K562 (cell line): ENCODE measurements around the gene DPEP2. TPM values are rescaled to one million over a fixed set of nuclear protein-coding genes. Genes with fewer than 3 reads are reported as not detected.

Source experiments
- ATAC-seq: fragments of 200-7000 bp; cut with Tn5 transposase; 3 replicates; pipeline ENCODE4 v1.9.1; 2020; ENCODE audit warnings: moderate library complexity
- BruUV-seq: library from RNA; stranded (reverse); fragments of 400-500 nt; replicated peaks from 2 replicates; lab custom pipeline; 2021; lab: Mats Ljungman, UMichigan
- CTCF ChIA-PET: fragments of 300-600 bp; formaldehyde crosslinking; extraction: SDS; loops from one replicate; lab custom pipeline; 2021; ENCODE audit warnings: low intra/inter-chr PET ratio; lab: Yijun Ruan, JAX
- POLR2A ChIA-PET: fragments of 300-600, 350-650 bp; sonication (Branson Sonifier 250); formaldehyde crosslinking; extraction: SDS; loops from one replicate; lab custom pipeline; 2021; ENCODE audit warnings: antibody characterized with exemption, inconsistent platforms; lab: Yijun Ruan, JAX
- DNase-seq, 4 experiments: peaks; one replicate each; pipeline versions ENCODE4 v3.0.0 to v3.0.0-alpha.2; 2011 to 2018; ENCODE audit warnings: low spot score in 3 of 4, mixed read lengths in 3 of 4; ENCODE audit errors: extremely low read depth in 1 of 4
- FAIRE-seq: peaks from 2 replicates; lab custom pipeline; 2011; peaks lifted over from hg19 to GRCh38; lab: Jason Lieb, UNC
- H2AFZ ChIP-seq: 2 replicates; pipeline ENCODE4 v1.6.0; 2011; ENCODE audit warnings: low read depth, low read length, control low read depth, inconsistent platforms
- H3K27ac ChIP-seq: fragments of 200-600 bp; 3 replicates; pipeline ENCODE4 v1.8.0; 2011; ENCODE audit warnings: low read depth, mild to moderate bottlenecking, control low read depth, inconsistent platforms, low read length, moderate library complexity, mixed read lengths; ENCODE audit errors: extremely low read depth
- H3K27me3 ChIP-seq, 2 experiments: fragments of 300-600 bp in 1 of 2; 2 replicates in 1 of 2; 3 replicates in 1 of 2; pipeline versions ENCODE4 v1.6.0 to v1.8.0; 2011; ENCODE audit warnings: inconsistent platforms in 2 of 2, low read length in 2 of 2, mild to moderate bottlenecking in 1 of 2, mixed read lengths in 1 of 2, moderate library complexity in 1 of 2; ENCODE audit not compliant: control insufficient read depth in 2 of 2, insufficient read depth in 2 of 2
- H3K36me3 ChIP-seq: fragments of 300-600 bp; 3 replicates; pipeline ENCODE4 v1.8.0; 2011; ENCODE audit warnings: mild to moderate bottlenecking, low read length, inconsistent platforms; ENCODE audit not compliant: control insufficient read depth, insufficient read depth
- H3K4me1 ChIP-seq, 2 experiments: fragments of 200-600 bp in 1 of 2; replicated peaks in 1 of 2; 2 replicates in 1 of 2; 3 replicates in 1 of 2; pipeline versions ENCODE4 v1.5.1 to v1.8.0; 2011; ENCODE audit warnings: inconsistent platforms in 2 of 2, low read length in 2 of 2, mild to moderate bottlenecking in 1 of 2, mixed read lengths in 1 of 2, moderate library complexity in 1 of 2; ENCODE audit not compliant: control insufficient read depth in 2 of 2, insufficient read depth in 2 of 2
- H3K4me2 ChIP-seq: 2 replicates; pipeline ENCODE4 v1.6.1; 2011; ENCODE audit warnings: low read length, control low read depth, inconsistent platforms, mixed read lengths; ENCODE audit not compliant: insufficient read depth
- H3K4me3 ChIP-seq: fragments of 200-600 bp; sonication (generic), shearing (Covaris generic); 2 replicates; pipeline ENCODE4 v1.5.1; 2016; ENCODE audit warnings: control low read depth, inconsistent platforms
- H3K79me2 ChIP-seq: fragments of 200-600 bp; 3 replicates; pipeline ENCODE4 v1.8.0; 2011; ENCODE audit warnings: low read length, inconsistent platforms; ENCODE audit not compliant: control insufficient read depth, insufficient read depth
- H3K9ac ChIP-seq, 2 experiments: 2 replicates each; pipeline versions ENCODE4 v1.6.0 to v1.6.1; 2011; ENCODE audit warnings: low read depth in 2 of 2, low read length in 2 of 2, control low read depth in 1 of 2, inconsistent platforms in 1 of 2, mild to moderate bottlenecking in 1 of 2, mixed read lengths in 1 of 2; ENCODE audit not compliant: insufficient read depth in 1 of 2
- H3K9me1 ChIP-seq: one replicate; pipeline ENCODE4 v1.6.0; 2011; ENCODE audit warnings: inconsistent platforms, mild to moderate bottlenecking, low read length, moderate library complexity; ENCODE audit not compliant: control insufficient read depth, insufficient read depth
- H3K9me3 ChIP-seq: replicated peaks from 2 replicates; pipeline ENCODE4 v1.5.1; 2011; ENCODE audit warnings: low read depth, low read length, inconsistent platforms; ENCODE audit not compliant: control insufficient read depth, insufficient read depth
- H4K20me1 ChIP-seq: replicated peaks from 2 replicates; pipeline ENCODE4 v1.6.1; 2011; ENCODE audit warnings: low read length, inconsistent platforms, mixed read lengths; ENCODE audit not compliant: control insufficient read depth, insufficient read depth
- BCL6 ChIP-seq: fragments of 250-450 bp; sonication (Bioruptor Pico); IDR thresholded peaks from 2 replicates; pipeline ENCODE4 v1.4.0; 2020
- WGBS: fragments of 100-300 bp; shearing (Covaris generic); methylation state at CpG from one replicate; pipeline ENCODE4 v1.1.6; 2016; ENCODE audit warnings: low coverage, mixed read lengths; ENCODE audit not compliant: insufficient coverage; ENCODE audit errors: missing lambda C conversion rate; 5-methylcytosine and 5-hydroxymethylcytosine counted together
- in situ Hi-C: fragments of 300-500 bp; cut with MboI; formaldehyde crosslinking; loops from 4 replicates; pipeline ENCODE4 v1.15.0; 2018; ENCODE audit warnings: inconsistent platforms, mixed read lengths
- intact Hi-C: fragments of 100-400 bp; cut with micrococcal nuclease; formaldehyde crosslinking; loops from 2 replicates; pipeline ENCODE4 v1.14.2; 2022
- polyA plus RNA-seq, 8 experiments: library from polyadenylated mRNA; depleted of rRNA in 4 of 8; stranded (reverse) in 5 of 8; unstranded in 3 of 8; fragments of >200 nt; fragmentation: Nextera tagmentation in 2 of 8; fragmentation: Illumina TruSeq in 1 of 8; extraction: Ambion mirVana in 2 of 8; extraction: Trizol in 1 of 8; gene quantifications; 2 replicates each; pipeline versions ENCODE4 v1.2.1 to v1.2.3, GENCODE V29; 2011 to 2014; ENCODE audit warnings: inconsistent platforms in 1 of 8, missing spikeins in 1 of 8
- total RNA-seq, 7 experiments: library from RNA; depleted of rRNA in 6 of 7; stranded (reverse); fragments of >200 nt in 6 of 7; fragmentation: Illumina TruSeq in 2 of 7; extraction: Trizol in 2 of 7; gene quantifications; 2 replicates each; pipeline versions ENCODE4 v1.2.1 to v1.2.3, GENCODE V29; 2011 to 2021; ENCODE audit warnings: low replicate concordance in 1 of 7
- TF ChIP-seq, protein P1 (sequence below): sonication (generic); formaldehyde crosslinking; IDR thresholded peaks from 2 replicates; pipeline ENCODE4 v1.8.1; 2023; ENCODE audit warnings: mild to moderate bottlenecking, missing genetic modification reagents
- TF ChIP-seq, protein P2 (sequence below): IDR thresholded peaks from 2 replicates; pipeline ENCODE4 v1.6.1; 2011; ENCODE audit warnings: borderline replicate concordance, low read depth, mild to moderate bottlenecking, moderate library complexity, low read length; ENCODE audit not compliant: insufficient read depth, poor library complexity, severe bottlenecking
- TF ChIP-seq, protein P3 (sequence below): sonication (generic); formaldehyde crosslinking; IDR thresholded peaks from 2 replicates; pipeline ENCODE4 v1.8.1; 2023; ENCODE audit warnings: mild to moderate bottlenecking, missing genetic modification reagents
- TF ChIP-seq, protein P4 (sequence below), 3 experiments: IDR thresholded peaks in 2 of 3; conservative IDR thresholded peaks in 1 of 3; 2 replicates each; pipeline ENCODE4 v1.5.1; 2011 to 2012; ENCODE audit warnings: low read length in 3 of 3, mild to moderate bottlenecking in 3 of 3, control low read depth in 2 of 3, improper control_type of control experiment in 1 of 3, inconsistent platforms in 1 of 3, low read depth in 1 of 3, mixed read lengths in 1 of 3, moderate library complexity in 1 of 3; ENCODE audit not compliant: insufficient read depth in 2 of 3

Gene DPEP2
- total and polyA plus RNA-seq, 9 of the 15 experiments (the other 6 are each of a cell fraction or from before 2014, with no cell fraction given): 0.14 to 1.2 (median 0.38) TPM

DNA sequence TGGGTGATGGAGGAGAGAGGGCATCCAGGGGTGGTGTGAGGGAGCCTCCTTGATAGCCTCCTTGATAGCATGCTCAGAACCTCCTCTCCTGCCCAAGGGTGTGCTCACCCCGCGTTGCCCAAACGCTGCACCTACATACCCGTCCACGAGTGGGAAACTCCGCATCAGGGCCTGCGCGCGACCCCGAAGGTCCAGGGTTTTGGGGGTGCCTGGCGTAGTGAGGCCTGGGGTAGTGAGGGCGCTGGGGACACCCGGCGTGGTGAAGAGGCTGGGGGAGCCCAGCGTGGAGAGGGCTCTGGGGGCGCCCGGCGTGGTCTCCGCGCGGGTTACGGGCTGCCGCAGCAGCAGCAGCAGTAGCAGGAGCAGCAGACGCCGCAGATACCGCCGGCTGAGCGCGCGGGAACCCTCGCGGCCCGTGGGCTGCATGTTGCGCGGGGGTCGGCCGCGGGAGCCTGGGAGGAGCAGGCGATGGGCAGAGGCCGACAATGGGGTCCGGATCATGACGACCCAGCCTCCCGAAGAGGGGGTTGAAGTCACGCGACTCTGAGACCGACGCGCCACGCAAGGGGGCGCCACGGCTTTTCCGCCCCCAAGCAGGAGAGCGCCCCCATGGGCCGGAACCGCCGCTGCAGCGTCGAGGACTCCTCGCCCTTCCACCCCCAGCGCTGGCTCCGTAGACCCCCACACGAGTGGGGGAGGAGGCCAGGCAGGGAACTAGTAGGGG is 19.2 kb downstream of the DPEP2 start, which contains the start of gene DPEP3:
Gene DPEP3 (minus strand): TSS at position 545 of the 724 bp plus-strand sequence. CDS start 119 bp downstream, at position 426.
- H3K4me3 ChIP-seq: no peak within 1 kb of the TSS
- no peak within 1 kb of the TSS for H3K4me2 ChIP-seq
- no peak within 1 kb of the TSS for H3K27ac ChIP-seq
- H3K9me1 ChIP-seq: no peaks in the 10 kb centered on the region
- ATAC-seq (no peak), DNase-seq (no peak), FAIRE-seq (no peak)
- H3K36me3 ChIP-seq: no peaks in the 10 kb centered on the region
- in situ Hi-C loops (no loop called here), intact Hi-C loops (no loop called here)
- ChIA-PET POLR2A (no interaction called here), CTCF (interaction anchor here (0.6 kb wide), 1 partner anchor 97 kb away, joined by 3 read pairs; no protein-coding TSS in a partner anchor)
- no TSS peak for BruUV-seq
- peaks cover 9 to 31% of the 10 kb centered on the region in 2 experiments for H3K4me1 ChIP-seq
- peak within 1 kb of the TSS in 1 of 2 experiments; percentile 2; a peak in 2 of 4 replicates for H3K9ac ChIP-seq
- no peak within 1 kb of the TSS for H2AFZ ChIP-seq
- H3K9me3 ChIP-seq: no peaks in the 10 kb centered on the region
- peaks cover 0 to 4% of the 10 kb centered on the region in 2 experiments; a peak in 1 of 5 replicates for H3K27me3 ChIP-seq
- no peaks in the 10 kb centered on the region for H3K79me2 ChIP-seq
- WGBS: 93% methylated on average over 47 of the region's 62 CpGs
- no peaks in the 10 kb centered on the region for H4K20me1 ChIP-seq
- TF ChIP-seq, protein P1, sequence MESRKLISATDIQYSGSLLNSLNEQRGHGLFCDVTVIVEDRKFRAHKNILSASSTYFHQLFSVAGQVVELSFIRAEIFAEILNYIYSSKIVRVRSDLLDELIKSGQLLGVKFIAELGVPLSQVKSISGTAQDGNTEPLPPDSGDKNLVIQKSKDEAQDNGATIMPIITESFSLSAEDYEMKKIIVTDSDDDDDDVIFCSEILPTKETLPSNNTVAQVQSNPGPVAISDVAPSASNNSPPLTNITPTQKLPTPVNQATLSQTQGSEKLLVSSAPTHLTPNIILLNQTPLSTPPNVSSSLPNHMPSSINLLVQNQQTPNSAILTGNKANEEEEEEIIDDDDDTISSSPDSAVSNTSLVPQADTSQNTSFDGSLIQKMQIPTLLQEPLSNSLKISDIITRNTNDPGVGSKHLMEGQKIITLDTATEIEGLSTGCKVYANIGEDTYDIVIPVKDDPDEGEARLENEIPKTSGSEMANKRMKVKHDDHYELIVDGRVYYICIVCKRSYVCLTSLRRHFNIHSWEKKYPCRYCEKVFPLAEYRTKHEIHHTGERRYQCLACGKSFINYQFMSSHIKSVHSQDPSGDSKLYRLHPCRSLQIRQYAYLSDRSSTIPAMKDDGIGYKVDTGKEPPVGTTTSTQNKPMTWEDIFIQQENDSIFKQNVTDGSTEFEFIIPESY (CRISPR knock-in tag): peak; percentile 96
- TF ChIP-seq BCL6 (CRISPR knock-in tag): no peak
- TF ChIP-seq, protein P2, sequence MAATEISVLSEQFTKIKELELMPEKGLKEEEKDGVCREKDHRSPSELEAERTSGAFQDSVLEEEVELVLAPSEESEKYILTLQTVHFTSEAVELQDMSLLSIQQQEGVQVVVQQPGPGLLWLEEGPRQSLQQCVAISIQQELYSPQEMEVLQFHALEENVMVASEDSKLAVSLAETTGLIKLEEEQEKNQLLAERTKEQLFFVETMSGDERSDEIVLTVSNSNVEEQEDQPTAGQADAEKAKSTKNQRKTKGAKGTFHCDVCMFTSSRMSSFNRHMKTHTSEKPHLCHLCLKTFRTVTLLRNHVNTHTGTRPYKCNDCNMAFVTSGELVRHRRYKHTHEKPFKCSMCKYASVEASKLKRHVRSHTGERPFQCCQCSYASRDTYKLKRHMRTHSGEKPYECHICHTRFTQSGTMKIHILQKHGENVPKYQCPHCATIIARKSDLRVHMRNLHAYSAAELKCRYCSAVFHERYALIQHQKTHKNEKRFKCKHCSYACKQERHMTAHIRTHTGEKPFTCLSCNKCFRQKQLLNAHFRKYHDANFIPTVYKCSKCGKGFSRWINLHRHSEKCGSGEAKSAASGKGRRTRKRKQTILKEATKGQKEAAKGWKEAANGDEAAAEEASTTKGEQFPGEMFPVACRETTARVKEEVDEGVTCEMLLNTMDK: peak; percentile 47
- TF ChIP-seq, protein P3, sequence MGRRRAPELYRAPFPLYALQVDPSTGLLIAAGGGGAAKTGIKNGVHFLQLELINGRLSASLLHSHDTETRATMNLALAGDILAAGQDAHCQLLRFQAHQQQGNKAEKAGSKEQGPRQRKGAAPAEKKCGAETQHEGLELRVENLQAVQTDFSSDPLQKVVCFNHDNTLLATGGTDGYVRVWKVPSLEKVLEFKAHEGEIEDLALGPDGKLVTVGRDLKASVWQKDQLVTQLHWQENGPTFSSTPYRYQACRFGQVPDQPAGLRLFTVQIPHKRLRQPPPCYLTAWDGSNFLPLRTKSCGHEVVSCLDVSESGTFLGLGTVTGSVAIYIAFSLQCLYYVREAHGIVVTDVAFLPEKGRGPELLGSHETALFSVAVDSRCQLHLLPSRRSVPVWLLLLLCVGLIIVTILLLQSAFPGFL (CRISPR knock-in tag): no peak
- TF ChIP-seq, protein P4, sequence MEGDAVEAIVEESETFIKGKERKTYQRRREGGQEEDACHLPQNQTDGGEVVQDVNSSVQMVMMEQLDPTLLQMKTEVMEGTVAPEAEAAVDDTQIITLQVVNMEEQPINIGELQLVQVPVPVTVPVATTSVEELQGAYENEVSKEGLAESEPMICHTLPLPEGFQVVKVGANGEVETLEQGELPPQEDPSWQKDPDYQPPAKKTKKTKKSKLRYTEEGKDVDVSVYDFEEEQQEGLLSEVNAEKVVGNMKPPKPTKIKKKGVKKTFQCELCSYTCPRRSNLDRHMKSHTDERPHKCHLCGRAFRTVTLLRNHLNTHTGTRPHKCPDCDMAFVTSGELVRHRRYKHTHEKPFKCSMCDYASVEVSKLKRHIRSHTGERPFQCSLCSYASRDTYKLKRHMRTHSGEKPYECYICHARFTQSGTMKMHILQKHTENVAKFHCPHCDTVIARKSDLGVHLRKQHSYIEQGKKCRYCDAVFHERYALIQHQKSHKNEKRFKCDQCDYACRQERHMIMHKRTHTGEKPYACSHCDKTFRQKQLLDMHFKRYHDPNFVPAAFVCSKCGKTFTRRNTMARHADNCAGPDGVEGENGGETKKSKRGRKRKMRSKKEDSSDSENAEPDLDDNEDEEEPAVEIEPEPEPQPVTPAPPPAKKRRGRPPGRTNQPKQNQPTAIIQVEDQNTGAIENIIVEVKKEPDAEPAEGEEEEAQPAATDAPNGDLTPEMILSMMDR (IDR thresholded peaks at IDR 0.05 in 2 of 3, conservative IDR thresholded peaks at IDR 0.05 in 1 of 3; ENCODE audit: insufficient read depth in 2 of 3, low read depth in 1 of 3, low read length in 3 of 3): peak in 1 of 3 experiments; percentile 51; a peak in 1 of 6 replicates
